ENCODE results near the gene RHOA. TPM values are rescaled to one million over a fixed set of nuclear protein-coding genes. Genes with fewer than 3 reads are reported as not detected.
A peak's percentile ranks its signal among the peaks of the same experiment; 100 is the strongest.
"Not testable (repeated sequence)": the region's sequence is repeated elsewhere in the genome, so short reads cannot be mapped to it uniquely, and the experiment has no call there.

RHOA gene
- total RNA-seq, 5 donors from 2014 or later (not counting 1 experiment from before 2014, with no cell fraction given), result 247 to 279 (median 269) TPM

GRCh38 chr3:49349348-49350114 is 62.2 kb downstream of the RHOA start:
- Histone ChIP-seq H3K27ac (ENCODE audit: low read length) (no peak overlapping the region), H3K4me3 (ENCODE audit: control insufficient read depth in 1 of 2, extremely low read depth in 1 of 2, low read length in 1 of 2) (no peak overlapping the region), H3K36me3 (ENCODE audit: control insufficient read depth in 2 of 2, extremely low read depth in 1 of 2, insufficient read depth in 1 of 2, low read length in 1 of 2) (no peaks in the 10 kb centered on the region), H3K9me3 (no peaks in the 10 kb centered on the region), H3K4me1 (ENCODE audit: control insufficient read depth in 1 of 2, extremely low read depth in 1 of 2, insufficient read depth in 2 of 2, low read length in 2 of 2) (peaks cover 2 to 13% of the 10 kb centered on the region in 2 experiments), H3K27me3 (replicated peaks in 1 of 2; ENCODE audit: control insufficient read depth in 2 of 2, extremely low read depth in 1 of 2, insufficient read depth in 2 of 2, low read length in 1 of 2) (no peaks in the 10 kb centered on the region)
- Mint-ChIP-seq H3K27ac (no peak overlapping the region), H3K27me3 (no peaks in the 10 kb centered on the region), H3K9me3 (no peaks in the 10 kb centered on the region), H3K36me3 (no peaks in the 10 kb centered on the region), H3K4me3 (no peak overlapping the region), H3K4me1 (peaks cover 14 to 27% (median 15%) of the 10 kb centered on the region in 3 donors)
- ATAC-seq (replicated peaks in 1 of 4) (no peak), DNase-seq (no peak)
- 75% methylated on average over 1 of the region's 3 CpGs for WGBS (ENCODE audit: insufficient coverage)
- ChIA-PET POLR2A (interaction anchor here in 1 of 2 donors (0.7 kb wide), 1 partner anchor 17 kb away, joined by 4 read pairs; no protein-coding TSS in a partner anchor), CTCF (no interaction called here)

- H3K4me1 ChIP-seq (ENCODE audit: control insufficient read depth in 1 of 2, extremely low read depth in 1 of 2, insufficient read depth in 2 of 2, low read length in 2 of 2), result peaks cover 2 to 15% of the 10 kb centered on the region in 2 experiments
- H3K9me3 Mint-ChIP-seq; H3K27me3 ChIP-seq (replicated peaks in 1 of 2; ENCODE audit: control insufficient read depth in 2 of 2, extremely low read depth in 1 of 2, insufficient read depth in 2 of 2, low read length in 1 of 2); H3K4me3 Mint-ChIP-seq; H3K9me3 ChIP-seq; ATAC-seq (replicated peaks in 1 of 4); H3K36me3 ChIP-seq (ENCODE audit: control insufficient read depth in 2 of 2, extremely low read depth in 1 of 2, insufficient read depth in 1 of 2, low read length in 1 of 2); DNase-seq; H3K4me3 ChIP-seq (ENCODE audit: control insufficient read depth in 1 of 2, extremely low read depth in 1 of 2, low read length in 1 of 2); H3K27me3 Mint-ChIP-seq; H3K27ac Mint-ChIP-seq; H3K36me3 Mint-ChIP-seq; H3K27ac ChIP-seq (ENCODE audit: low read length): not testable (repeated sequence)
- no CpG with 5 or more reads among the region's 12 CpGs for WGBS (ENCODE audit: insufficient coverage)
- ChIA-PET POLR2A (interaction anchor here in 1 of 2 donors (0.6 kb wide), 1 partner anchor 16 kb away, joined by 5 read pairs; no protein-coding TSS in a partner anchor), CTCF (interaction anchor here in 1 of 2 donors (1.6 kb wide), 1 partner anchor 8 kb away, joined by 4 read pairs; no protein-coding TSS in a partner anchor)
- peaks cover 14 to 26% (median 15%) of the 10 kb centered on the region in 3 donors for H3K4me1 Mint-ChIP-seq
Observed at GRCh38 chr3:49348361-49348760, 63.4 kb downstream of the RHOA start.

DNA sequence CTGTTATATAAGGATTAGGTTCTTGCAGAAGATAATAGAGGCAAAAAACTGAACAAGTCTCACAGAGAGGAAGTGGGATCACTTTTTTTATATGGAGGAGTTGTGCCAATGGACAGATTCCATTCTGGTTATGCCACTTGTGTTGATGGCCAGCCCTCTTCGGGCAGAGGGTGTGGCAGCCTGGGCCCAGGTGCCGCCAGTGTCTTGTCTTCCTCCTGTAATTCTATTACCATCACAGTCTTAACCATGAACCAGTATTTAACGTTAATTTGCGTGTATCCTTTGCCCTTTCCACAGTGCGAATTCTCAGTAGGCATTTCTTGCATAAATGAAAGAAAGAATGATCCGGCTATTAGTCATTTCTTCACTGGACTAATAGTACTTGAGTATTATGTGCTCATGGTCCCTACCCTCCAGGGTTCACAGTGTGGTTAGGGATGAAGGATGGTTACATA is 65.0 kb downstream of the RHOA start:
- CTCF ChIA-PET, result no interaction called here
- peaks cover 7 to 20% of the 10 kb centered on the region in 2 experiments for H3K4me1 ChIP-seq (ENCODE audit: control insufficient read depth in 1 of 2, extremely low read depth in 1 of 2, insufficient read depth in 2 of 2, low read length in 2 of 2)
- H3K4me3 ChIP-seq (ENCODE audit: control insufficient read depth in 1 of 2, extremely low read depth in 1 of 2, low read length in 1 of 2), result no peak overlapping the region
- DNase-seq, result no peak
- H3K4me3 Mint-ChIP-seq, result no peak overlapping the region
- ATAC-seq (replicated peaks in 1 of 4), result no peak
- peaks cover 16 to 23% (median 17%) of the 10 kb centered on the region in 3 donors for H3K4me1 Mint-ChIP-seq
- no peaks in the 10 kb centered on the region for H3K36me3 ChIP-seq (ENCODE audit: control insufficient read depth in 2 of 2, extremely low read depth in 1 of 2, insufficient read depth in 1 of 2, low read length in 1 of 2)
- H3K9me3 Mint-ChIP-seq, result no peaks in the 10 kb centered on the region
- no peaks in the 10 kb centered on the region for H3K27me3 Mint-ChIP-seq
- no peak overlapping the region for H3K27ac Mint-ChIP-seq
- 91% methylated on average over 4 of the region's 6 CpGs for WGBS (ENCODE audit: insufficient coverage)
- no peak overlapping the region for H3K27ac ChIP-seq (ENCODE audit: low read length)
- H3K36me3 Mint-ChIP-seq, result no peaks in the 10 kb centered on the region
- POLR2A ChIA-PET, result no interaction called here
- no peaks in the 10 kb centered on the region for H3K9me3 ChIP-seq
- no peaks in the 10 kb centered on the region for H3K27me3 ChIP-seq (replicated peaks in 1 of 2; ENCODE audit: control insufficient read depth in 2 of 2, extremely low read depth in 1 of 2, insufficient read depth in 2 of 2, low read length in 1 of 2)

- Mint-ChIP-seq H3K27me3 (no peaks in the 10 kb centered on the region), H3K36me3 (peaks cover 2% of the 10 kb centered on the region), H3K4me1 (peaks cover 33 to 45% (median 42%) of the 10 kb centered on the region in 3 donors), H3K4me3 (no peak overlapping the region), H3K27ac (peak overlapping the region; percentile 95 to 97), H3K9me3 (no peaks in the 10 kb centered on the region)
- DNase-seq (no peak), ATAC-seq (replicated peaks in 1 of 4) (no peak)
- ChIA-PET POLR2A (interaction anchor here in 1 of 2 donors (0.9 kb wide), 1 partner anchor 111 kb away, joined by 3 read pairs; no protein-coding TSS in a partner anchor), CTCF (interaction anchor here in 1 of 2 donors (0.6 kb wide), 1 partner anchor 106 kb away, joined by 3 read pairs; no protein-coding TSS in a partner anchor)
- H3K9me3 ChIP-seq, result no peaks in the 10 kb centered on the region
- no peak overlapping the region for H3K4me3 ChIP-seq (ENCODE audit: control insufficient read depth in 1 of 2, extremely low read depth in 1 of 2, low read length in 1 of 2)
- H3K27me3 ChIP-seq (replicated peaks in 1 of 2; ENCODE audit: control insufficient read depth in 2 of 2, extremely low read depth in 1 of 2, insufficient read depth in 2 of 2, low read length in 1 of 2), result no peaks in the 10 kb centered on the region
- WGBS (ENCODE audit: insufficient coverage), result 100% methylated on average over 2 of the region's 3 CpGs
- H3K27ac ChIP-seq (ENCODE audit: low read length), result no peak overlapping the region
- H3K4me1 ChIP-seq (ENCODE audit: control insufficient read depth in 1 of 2, extremely low read depth in 1 of 2, insufficient read depth in 2 of 2, low read length in 2 of 2), result peaks cover 25 to 52% of the 10 kb centered on the region in 2 experiments
- H3K36me3 ChIP-seq (ENCODE audit: control insufficient read depth in 2 of 2, extremely low read depth in 1 of 2, insufficient read depth in 1 of 2, low read length in 1 of 2), result no peaks in the 10 kb centered on the region
Observed at GRCh38 chr3:49343163-49343562, 68.6 kb downstream of the RHOA start.

DNA sequence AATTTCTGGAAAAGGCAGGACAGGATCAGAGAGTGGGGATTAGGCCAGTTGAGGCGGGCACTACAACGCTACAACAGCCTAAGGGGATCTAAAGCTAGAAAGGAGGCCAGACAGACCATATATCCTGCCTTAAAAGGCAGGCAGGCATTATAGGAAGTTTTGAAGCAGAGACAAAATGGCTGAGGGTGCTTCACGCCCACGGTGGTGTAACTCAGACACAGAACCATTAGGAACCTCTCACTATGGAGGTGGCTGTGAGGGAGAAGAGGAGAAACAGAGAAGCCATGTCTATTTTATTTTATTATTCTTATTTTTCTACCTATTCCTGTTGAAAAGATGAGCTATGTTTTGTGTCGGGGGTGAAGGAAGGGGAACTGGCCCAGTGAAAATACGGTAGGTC is 69.8 kb downstream of the RHOA start:
- DNase-seq (no peak), ATAC-seq (replicated peaks in 1 of 4) (no peak)
- Histone ChIP-seq H3K27ac (ENCODE audit: low read length) (peak overlapping the region; percentile 96), H3K4me1 (ENCODE audit: control insufficient read depth in 1 of 2, extremely low read depth in 1 of 2, insufficient read depth in 2 of 2, low read length in 2 of 2) (peaks cover 26 to 61% of the 10 kb centered on the region in 2 experiments), H3K27me3 (replicated peaks in 1 of 2; ENCODE audit: control insufficient read depth in 2 of 2, extremely low read depth in 1 of 2, insufficient read depth in 2 of 2, low read length in 1 of 2) (no peaks in the 10 kb centered on the region), H3K36me3 (ENCODE audit: control insufficient read depth in 2 of 2, extremely low read depth in 1 of 2, insufficient read depth in 1 of 2, low read length in 1 of 2) (peaks cover 0 to 3% of the 10 kb centered on the region in 2 donors), H3K9me3 (no peaks in the 10 kb centered on the region), H3K4me3 (ENCODE audit: control insufficient read depth in 1 of 2, extremely low read depth in 1 of 2, low read length in 1 of 2) (no peak overlapping the region)
- peak overlapping the region; percentile 95 to 97 for H3K27ac Mint-ChIP-seq
- ChIA-PET CTCF (interaction anchor here in 1 of 2 donors (0.5 to 0.9 kb wide), 2 partner anchors 87 to 107 kb away, joined by 3 read pairs; partner anchors contain the start of gene NICN1), POLR2A (interaction anchor here in 1 of 2 donors (0.6 kb wide), 1 partner anchor 10 kb away, joined by 3 read pairs; no protein-coding TSS in a partner anchor)
- no peaks in the 10 kb centered on the region for H3K9me3 Mint-ChIP-seq
- no peaks in the 10 kb centered on the region for H3K27me3 Mint-ChIP-seq
- 90% methylated on average over 2 of the region's 6 CpGs for WGBS (ENCODE audit: insufficient coverage)
- H3K36me3 Mint-ChIP-seq, result peaks cover 4% of the 10 kb centered on the region
- H3K4me1 Mint-ChIP-seq, result peaks cover 36 to 48% (median 47%) of the 10 kb centered on the region in 3 donors
- peak overlapping the region in 1 of 3 donors; percentile 33 for H3K4me3 Mint-ChIP-seq

All from T-cell (primary cell).